GM12878 (cell line): ENCODE results near the gene ASIC4. TPM values are rescaled to one million over a fixed set of nuclear protein-coding genes. Genes with fewer than 3 reads are reported as not detected.

Experiments used
- ATAC-seq: fragments of 200-7000 bp; cut with Tn5 transposase; 3 replicates; pipeline ENCODE4 v1.9.1; 2020; ENCODE audit warnings: mild to moderate bottlenecking, moderate library complexity
- BruUV-seq: library from RNA; stranded (reverse); fragments of 400-500 nt; replicated peaks from 2 replicates; lab custom pipeline; 2021; lab: Mats Ljungman, UMichigan
- CTCF ChIA-PET: fragments of 300-600 bp; sonication (Branson Sonifier 250); formaldehyde crosslinking; extraction: SDS; loops from one replicate; lab custom pipeline; 2021; ENCODE audit warnings: inconsistent platforms; lab: Yijun Ruan, JAX
- POLR2A ChIA-PET: fragments of 350-600 bp; formaldehyde crosslinking; extraction: SDS; loops from one replicate; lab custom pipeline; 2021; ENCODE audit warnings: inconsistent platforms; lab: Charles Lee
- RAD21 ChIA-PET: fragments of 300-600 bp; sonication (Branson Sonifier 250); formaldehyde crosslinking; loops from one replicate; lab custom pipeline; 2023; ENCODE audit warnings: antibody characterized with exemption; ENCODE audit not compliant: unreplicated experiment; lab: Charles Lee
- SMC1A ChIA-PET: fragments of 300-600 bp; sonication (Branson Sonifier 250); formaldehyde crosslinking; loops from one replicate; lab custom pipeline; 2023; ENCODE audit not compliant: unreplicated experiment, uncharacterized antibody; lab: Charles Lee
- DNase-seq: peaks from one replicate; pipeline ENCODE4 v3.0.0-alpha.2; 2011; ENCODE audit warnings: low read depth, low spot score
- FAIRE-seq: peaks from 3 replicates; lab custom pipeline; 2011; peaks lifted over from hg19 to GRCh38; lab: Jason Lieb, UNC
- H2AFZ ChIP-seq: 2 replicates; pipeline ENCODE4 v1.6.0; 2011; ENCODE audit warnings: low read depth, low read length, control low read depth; ENCODE audit not compliant: control insufficient read depth
- H3K27ac ChIP-seq: 2 replicates; pipeline ENCODE4 v1.5.1; 2011; ENCODE audit warnings: control low read depth; ENCODE audit not compliant: control insufficient read depth, insufficient read depth
- H3K27me3 ChIP-seq, 2 experiments: replicated peaks in 1 of 2; 2 replicates each; pipeline versions ENCODE4 v1.6.0 to v1.6.1; 2011; ENCODE audit warnings: low read length in 1 of 2; ENCODE audit not compliant: control insufficient read depth in 2 of 2, insufficient read depth in 2 of 2
- H3K36me3 ChIP-seq, 2 experiments: 2 replicates each; pipeline ENCODE4 v1.5.1; 2011; ENCODE audit warnings: low read length in 1 of 2; ENCODE audit not compliant: control insufficient read depth in 2 of 2, insufficient read depth in 2 of 2
- H3K4me1 ChIP-seq: 2 replicates; pipeline ENCODE4 v1.6.1; 2011; ENCODE audit warnings: mild to moderate bottlenecking, low read length, moderate library complexity, mixed read lengths; ENCODE audit not compliant: control insufficient read depth, insufficient read depth
- H3K4me2 ChIP-seq: 2 replicates; pipeline ENCODE4 v1.6.0; 2011; ENCODE audit warnings: control low read depth; ENCODE audit not compliant: control insufficient read depth, insufficient read depth
- H3K4me3 ChIP-seq: fragments of 200-600 bp; sonication (generic); 2 replicates; pipeline ENCODE4 v1.5.1; 2016
- H3K79me2 ChIP-seq: 2 replicates; pipeline ENCODE4 v1.6.0; 2011; ENCODE audit warnings: low read length; ENCODE audit not compliant: control insufficient read depth, insufficient read depth
- H3K9ac ChIP-seq: 2 replicates; pipeline ENCODE4 v1.8.0; 2011; ENCODE audit warnings: low read length, control low read depth, mixed read lengths; ENCODE audit not compliant: control insufficient read depth, insufficient read depth
- H3K9me3 ChIP-seq: replicated peaks from 3 replicates; pipeline ENCODE4 v1.5.1; 2011; ENCODE audit warnings: mild to moderate bottlenecking, low read length; ENCODE audit not compliant: control insufficient read depth, insufficient read depth
- H4K20me1 ChIP-seq: 2 replicates; pipeline ENCODE4 v1.6.0; 2011; ENCODE audit not compliant: control insufficient read depth, insufficient read depth
- CBX3 ChIP-seq: fragments of 200-600 bp; sonication (generic); IDR thresholded peaks from 2 replicates; pipeline ENCODE4 v1.6.1; 2016; ENCODE audit warnings: low read depth, borderline replicate concordance
- CEBPB ChIP-seq, 2 experiments: fragments of 150-350 bp in 1 of 2; IDR thresholded peaks; 2 replicates each; pipeline ENCODE4 v1.6.1; 2012 to 2014; ENCODE audit warnings: low read depth in 2 of 2, low read length in 2 of 2, borderline replicate concordance in 1 of 2, inconsistent platforms in 1 of 2
- CTCF ChIP-seq, 3 experiments: IDR thresholded peaks in 2 of 3; conservative IDR thresholded peaks in 1 of 3; 2 replicates each; pipeline ENCODE4 v1.5.1; 2011; ENCODE audit warnings: low read depth in 3 of 3, low read length in 3 of 3, mild to moderate bottlenecking in 3 of 3, control low read depth in 2 of 3, moderate library complexity in 2 of 3, inconsistent platforms in 1 of 3, mixed read lengths in 1 of 3; ENCODE audit not compliant: control insufficient read depth in 2 of 3, insufficient read depth in 1 of 3; ENCODE audit errors: extremely low read depth in 1 of 3
- IKZF2 ChIP-seq, 2 experiments: fragments of 450-650 bp; IDR thresholded peaks; 2 replicates each; pipeline ENCODE4 v1.6.1; 2017; ENCODE audit warnings: mild to moderate bottlenecking in 2 of 2, moderate library complexity in 2 of 2
- KDM1A ChIP-seq: fragments of 200-600 bp; sonication (generic); IDR thresholded peaks from 2 replicates; pipeline ENCODE4 v1.6.1; 2016; ENCODE audit warnings: borderline replicate concordance
- NFIC ChIP-seq: IDR thresholded peaks from 2 replicates; pipeline ENCODE4 v1.6.1; 2012; ENCODE audit warnings: low read depth, mild to moderate bottlenecking, inconsistent platforms, low read length, moderate library complexity
- PAX8 ChIP-seq: fragments of 450-650 bp; IDR thresholded peaks from 2 replicates; pipeline ENCODE4 v1.6.1; 2017; ENCODE audit warnings: mild to moderate bottlenecking, moderate library complexity
- POU2F2 ChIP-seq: IDR thresholded peaks from 3 replicates; pipeline ENCODE4 v1.6.1; 2011; ENCODE audit warnings: low read depth, mild to moderate bottlenecking, low read length, borderline replicate concordance
- SMC3 ChIP-seq: IDR thresholded peaks from 2 replicates; pipeline ENCODE4 v1.6.1; 2011; ENCODE audit warnings: low read length, improper control_type of control experiment, borderline replicate concordance
- SPI1 ChIP-seq: IDR thresholded peaks from 2 replicates; pipeline ENCODE4 v1.6.1; 2011; ENCODE audit warnings: low read depth, mild to moderate bottlenecking, low read length, moderate library complexity, borderline replicate concordance; ENCODE audit not compliant: insufficient read depth
- YBX1 ChIP-seq: fragments of 450-650 bp; IDR thresholded peaks from 2 replicates; pipeline ENCODE4 v1.6.1; 2016; ENCODE audit warnings: antibody characterized with exemption
- ZNF24 ChIP-seq: fragments of 450-650 bp; IDR thresholded peaks from 2 replicates; pipeline ENCODE4 v1.6.1; 2017; ENCODE audit warnings: antibody characterized with exemption, mild to moderate bottlenecking
- WGBS: methylation state at CpG from one replicate; pipeline ENCODE4 v1.1.6; 2016; ENCODE audit warnings: low lambda C conversion rate; ENCODE audit not compliant: insufficient replicate concordance, insufficient coverage; ENCODE audit errors: missing lambda C conversion rate; 5-methylcytosine and 5-hydroxymethylcytosine counted together
- in situ Hi-C: fragments of 300-500 bp; cut with MboI; formaldehyde crosslinking; loops from 9 replicates; pipeline ENCODE4 v1.14.3; 2018; ENCODE audit warnings: mixed read lengths
- intact Hi-C: fragments of 100-400 bp; cut with micrococcal nuclease; formaldehyde crosslinking; loops from one replicate; pipeline ENCODE4 v1.14.2; 2022; ENCODE audit not compliant: unreplicated experiment
- polyA plus RNA-seq, 11 experiments: library from polyadenylated mRNA; depleted of rRNA in 4 of 11; unstranded in 6 of 11; stranded (reverse) in 5 of 11; fragments of >200 nt; fragmentation: Nextera tagmentation in 4 of 11; fragmentation: Illumina TruSeq in 1 of 11; extraction: Ambion mirVana in 4 of 11; extraction: Trizol in 1 of 11; gene quantifications; 1 replicate in 1 of 11; 2 replicates in 10 of 11; pipeline versions ENCODE4 v1.2.1 to v1.2.3, GENCODE V29; 2011 to 2016; ENCODE audit warnings: inconsistent platforms in 2 of 11, missing spikeins in 2 of 11, low read depth in 1 of 11
- total RNA-seq, 4 experiments: library from RNA; depleted of rRNA in 3 of 4; stranded (reverse); fragments of >200 nt in 3 of 4; fragmentation: Illumina TruSeq in 1 of 4; extraction: Trizol in 1 of 4; gene quantifications; 2 replicates each; pipeline versions ENCODE4 v1.2.1 to v1.2.3, GENCODE V29; 2013 to 2021

ASIC4 gene
- total and polyA plus RNA-seq, 10 of the 15 experiments (the other 5 are each of a cell fraction or from before 2014, with no cell fraction given) = 0.01 TPM; not detected in 9

GRCh38 chr2:219490600-219491130 lies 23.6 kb upstream of the ASIC4 start:
- Histone ChIP-seq H2AFZ (no peak overlapping the region), H4K20me1 (no peaks in the 10 kb centered on the region), H3K4me1 (peaks cover 2% of the 10 kb centered on the region; the same call in 1 of the 2 replicates), H3K4me3 (no peak overlapping the region), H3K9ac (no peak overlapping the region), H3K79me2 (no peaks in the 10 kb centered on the region), H3K27me3 (peaks cover 11 to 16% of the 10 kb centered on the region in 2 experiments), H3K9me3 (no peaks in the 10 kb centered on the region), H3K36me3 (no peaks in the 10 kb centered on the region), H3K4me2 (no peak overlapping the region), H3K27ac (no peak overlapping the region)
- ChIA-PET CTCF (interaction anchor here (1.9 to 11.4 kb wide), 2 partner anchors 38 to 88 kb away, joined by 9 to 224 read pairs; no protein-coding TSS in a partner anchor), RAD21 (interaction anchor here (0.6 to 1.2 kb wide), 2 partner anchors 28 to 39 kb away, joined by 4 to 5 read pairs; no protein-coding TSS in a partner anchor), SMC1A (no interaction called here), POLR2A (no interaction called here)
- ATAC-seq (no peak), FAIRE-seq (no peak), DNase-seq (no peak)
- intact Hi-C loops = no loop called here
- in situ Hi-C loops = no loop called here
- BruUV-seq = no TSS peak
- WGBS = 26% methylated on average over 10 of the region's 10 CpGs
- TF ChIP-seq IKZF2 (IDR thresholded peaks at IDR 0.05) (no peak), CEBPB (IDR thresholded peaks at IDR 0.05; ENCODE audit: borderline replicate concordance in 1 of 2, low read depth in 2 of 2, low read length in 2 of 2) (no peak), ZNF24 (no peak), SMC3 (no peak), POU2F2 (no peak), KDM1A (no peak), SPI1 (no peak), YBX1 (no peak), PAX8 (no peak), CBX3 (no peak), NFIC (no peak), CTCF (IDR thresholded peaks at IDR 0.05 in 2 of 3, conservative IDR thresholded peaks at IDR 0.05 in 1 of 3; ENCODE audit: control insufficient read depth in 2 of 3, extremely low read depth in 1 of 3, insufficient read depth in 1 of 3, low read depth in 3 of 3, low read length in 3 of 3) (no peak)
